Activated gamma-delta T cell treated with Interleukin-2 at 50 U/mL for 16 hours (primary cell): ENCODE measurements around the gene USP48.
"Not testable (repeated sequence)": the region's sequence is repeated elsewhere in the genome, so short reads cannot be mapped to it uniquely, and the experiment has no call there.

ENCODE experiments used
- DNase-seq: peaks from one replicate; pipeline ENCODE4 v3.0.0-alpha.2; 2020

Gene USP48, protein sequence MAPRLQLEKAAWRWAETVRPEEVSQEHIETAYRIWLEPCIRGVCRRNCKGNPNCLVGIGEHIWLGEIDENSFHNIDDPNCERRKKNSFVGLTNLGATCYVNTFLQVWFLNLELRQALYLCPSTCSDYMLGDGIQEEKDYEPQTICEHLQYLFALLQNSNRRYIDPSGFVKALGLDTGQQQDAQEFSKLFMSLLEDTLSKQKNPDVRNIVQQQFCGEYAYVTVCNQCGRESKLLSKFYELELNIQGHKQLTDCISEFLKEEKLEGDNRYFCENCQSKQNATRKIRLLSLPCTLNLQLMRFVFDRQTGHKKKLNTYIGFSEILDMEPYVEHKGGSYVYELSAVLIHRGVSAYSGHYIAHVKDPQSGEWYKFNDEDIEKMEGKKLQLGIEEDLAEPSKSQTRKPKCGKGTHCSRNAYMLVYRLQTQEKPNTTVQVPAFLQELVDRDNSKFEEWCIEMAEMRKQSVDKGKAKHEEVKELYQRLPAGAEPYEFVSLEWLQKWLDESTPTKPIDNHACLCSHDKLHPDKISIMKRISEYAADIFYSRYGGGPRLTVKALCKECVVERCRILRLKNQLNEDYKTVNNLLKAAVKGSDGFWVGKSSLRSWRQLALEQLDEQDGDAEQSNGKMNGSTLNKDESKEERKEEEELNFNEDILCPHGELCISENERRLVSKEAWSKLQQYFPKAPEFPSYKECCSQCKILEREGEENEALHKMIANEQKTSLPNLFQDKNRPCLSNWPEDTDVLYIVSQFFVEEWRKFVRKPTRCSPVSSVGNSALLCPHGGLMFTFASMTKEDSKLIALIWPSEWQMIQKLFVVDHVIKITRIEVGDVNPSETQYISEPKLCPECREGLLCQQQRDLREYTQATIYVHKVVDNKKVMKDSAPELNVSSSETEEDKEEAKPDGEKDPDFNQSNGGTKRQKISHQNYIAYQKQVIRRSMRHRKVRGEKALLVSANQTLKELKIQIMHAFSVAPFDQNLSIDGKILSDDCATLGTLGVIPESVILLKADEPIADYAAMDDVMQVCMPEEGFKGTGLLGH

DNA sequence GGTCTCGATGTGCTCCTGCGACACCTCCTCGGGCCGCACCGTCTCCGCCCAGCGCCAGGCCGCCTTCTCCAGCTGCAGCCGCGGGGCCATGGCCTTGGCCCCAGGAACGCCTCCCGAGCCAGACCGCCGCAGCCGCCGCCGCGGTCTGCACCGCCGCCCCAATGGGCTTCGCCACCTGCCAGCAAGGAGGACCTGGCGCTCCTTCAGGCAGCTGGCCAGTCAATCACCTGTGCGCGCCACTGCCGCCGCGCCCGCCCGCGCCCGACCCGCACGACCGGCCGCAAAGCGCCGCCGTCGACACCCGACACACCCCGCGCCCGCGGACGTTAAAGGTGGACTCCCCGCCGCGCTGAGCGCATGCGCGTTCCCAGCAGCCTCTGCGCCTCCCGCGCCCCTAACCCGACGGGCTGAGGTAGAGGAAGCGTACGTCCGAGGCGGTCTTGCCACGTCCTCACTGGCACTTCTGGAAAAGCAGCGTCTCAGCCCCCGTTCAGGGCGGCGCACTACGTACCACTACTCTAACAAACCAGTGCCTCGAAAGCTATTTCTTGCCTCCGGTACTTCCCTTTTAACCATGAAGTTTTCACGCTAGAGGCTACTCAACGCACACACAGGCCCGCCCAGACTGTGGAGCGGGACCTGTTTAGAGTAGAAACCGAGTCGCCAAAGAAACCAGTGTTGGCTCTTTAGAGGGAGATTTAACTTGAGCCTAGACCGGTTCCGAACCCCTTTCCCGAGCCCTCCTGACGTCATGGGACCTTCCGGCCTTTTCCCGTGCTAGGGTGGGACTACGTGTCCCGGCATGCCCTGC, at the start of gene USP48:
Gene USP48 (minus strand): TSS at position 282 of the 811 bp plus-strand sequence. CDS start 192 bp downstream, at position 90.
- DNase-seq = peak; percentile 95

DNA sequence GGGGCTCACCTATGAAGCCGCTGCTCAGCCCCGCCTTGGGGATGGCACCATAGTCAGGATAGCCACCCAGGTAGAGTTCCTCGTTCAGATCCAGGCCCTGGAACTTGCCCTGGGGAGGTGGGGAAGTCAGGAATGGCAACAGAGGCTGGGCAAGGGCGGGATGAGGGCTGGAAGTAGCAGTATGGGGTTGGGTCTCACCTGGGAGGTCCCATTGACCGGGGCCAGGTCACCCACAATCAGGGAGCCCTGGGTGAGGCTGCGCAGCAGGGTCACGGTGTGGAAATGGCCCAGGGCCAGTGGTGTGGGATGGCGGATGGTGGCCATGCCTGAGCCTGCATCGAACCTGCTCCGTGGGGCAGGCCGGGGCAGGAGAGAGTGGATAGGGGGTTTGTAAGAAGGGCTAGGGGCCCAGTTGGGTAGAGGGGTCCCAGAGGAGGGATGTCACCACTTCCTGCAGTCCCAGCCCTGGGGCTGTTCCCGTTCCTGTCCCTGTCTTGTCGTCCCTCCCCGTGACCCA, 48.6 kb upstream of the USP48 start:
- no peak for DNase-seq

DNA sequence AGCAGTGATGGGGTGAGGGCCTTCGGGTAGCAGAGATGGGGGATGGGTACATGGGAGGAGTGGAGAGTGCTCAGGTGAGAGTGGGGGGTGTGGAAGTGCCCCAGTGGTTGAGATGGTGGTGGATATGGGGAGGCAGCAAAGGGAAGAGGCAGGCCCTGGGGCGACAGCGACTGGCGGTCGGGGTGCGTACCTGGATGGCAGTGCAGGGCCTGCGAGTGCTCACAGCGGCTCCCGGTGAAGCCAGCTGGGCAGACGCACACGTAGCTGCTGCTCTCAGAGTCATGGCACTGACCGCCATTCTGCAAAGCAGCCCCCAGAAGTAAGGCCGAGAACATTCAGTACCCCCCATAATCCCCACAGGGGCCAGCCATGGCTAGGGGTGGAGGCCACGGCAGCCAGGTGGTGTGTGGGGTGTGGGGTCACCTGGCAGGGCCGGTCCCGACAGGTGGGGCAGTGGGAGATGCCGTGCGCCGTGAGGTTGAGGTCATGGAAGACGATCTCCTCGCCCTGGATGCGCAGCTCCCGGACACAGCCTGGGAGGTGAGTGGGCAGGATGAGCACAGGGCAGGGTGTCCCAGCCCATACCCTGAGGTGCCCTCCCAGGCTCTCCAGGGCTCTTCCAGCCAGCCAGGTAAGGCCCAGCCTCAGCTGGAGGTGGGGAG, 48.0 kb upstream of the USP48 start:
- no peak for DNase-seq

DNA sequence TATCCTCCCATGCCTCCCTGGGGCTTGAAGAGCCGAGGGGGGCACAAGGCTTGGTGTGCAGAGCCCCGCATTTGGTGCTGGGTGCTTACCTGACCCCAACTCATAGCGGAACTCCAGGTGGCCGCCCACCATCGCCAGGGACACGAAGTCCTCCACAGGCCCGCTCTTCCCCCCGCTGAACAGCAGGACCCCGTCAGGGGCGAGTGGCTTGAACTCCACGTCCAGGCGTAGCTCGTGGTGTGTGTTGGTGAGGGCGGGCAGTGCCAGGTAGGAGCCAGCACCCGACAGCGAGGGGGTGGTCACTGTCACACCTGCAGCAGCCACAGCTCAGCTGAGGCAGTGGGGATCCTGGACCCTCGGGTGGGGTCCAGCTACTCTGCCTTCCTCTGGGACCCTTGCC, 46.3 kb upstream of the USP48 start:
- DNase-seq = no peak

DNA sequence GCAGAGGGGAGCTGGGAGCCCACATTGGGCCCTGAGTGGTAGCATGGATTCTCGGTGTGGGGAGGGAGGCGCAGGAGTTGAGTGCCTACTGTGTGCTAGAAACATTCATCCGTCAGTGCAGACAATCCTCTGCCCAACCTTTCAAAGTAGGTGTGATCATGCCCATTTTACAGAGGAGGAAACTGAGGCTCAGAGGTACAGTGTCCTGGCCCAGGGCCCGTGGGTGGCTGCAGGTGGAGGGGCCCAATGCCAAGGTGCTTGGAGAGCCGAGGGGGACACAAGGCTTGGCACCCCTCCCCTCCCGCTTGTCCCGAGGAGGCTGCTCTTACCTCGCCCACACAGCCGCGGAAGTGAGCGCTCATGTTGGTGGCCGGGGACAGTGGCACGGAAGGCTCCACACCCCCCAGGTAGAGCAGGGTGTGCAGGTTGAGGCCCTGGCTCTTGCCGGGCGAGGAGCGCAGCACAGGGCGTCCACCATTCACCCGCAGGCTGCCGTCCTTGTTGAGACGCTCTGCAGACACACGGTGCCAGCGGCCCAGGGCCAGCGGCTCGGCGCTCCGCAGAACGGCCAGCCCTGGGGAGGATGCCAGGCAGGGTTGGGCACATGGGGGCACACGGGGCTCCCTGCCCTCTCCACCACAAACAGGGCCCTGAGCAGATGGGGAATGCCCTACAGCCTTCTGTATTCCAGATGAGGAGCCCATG, 45.7 kb upstream of the USP48 start:
- no peak for DNase-seq

DNA sequence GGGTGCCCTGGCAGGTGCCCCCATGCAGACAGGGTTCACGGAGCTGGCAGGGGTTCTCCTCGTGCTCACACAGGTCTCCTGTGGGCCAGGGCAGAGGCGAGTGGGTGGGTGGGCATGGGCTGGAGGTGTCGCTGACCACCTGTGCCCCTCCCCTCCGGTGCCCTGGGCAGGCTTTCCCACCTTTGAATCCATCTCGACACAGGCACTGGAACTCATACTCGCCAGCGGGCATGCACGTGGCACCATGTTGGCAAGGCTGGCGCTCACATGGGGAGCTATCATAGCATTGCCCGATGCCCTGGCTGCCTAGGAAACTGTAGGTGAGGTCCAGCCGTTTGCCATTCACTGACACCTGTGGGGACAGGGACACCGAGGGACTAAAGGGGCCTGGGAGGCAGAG, 45.1 kb upstream of the USP48 start:
- no peak for DNase-seq

DNA sequence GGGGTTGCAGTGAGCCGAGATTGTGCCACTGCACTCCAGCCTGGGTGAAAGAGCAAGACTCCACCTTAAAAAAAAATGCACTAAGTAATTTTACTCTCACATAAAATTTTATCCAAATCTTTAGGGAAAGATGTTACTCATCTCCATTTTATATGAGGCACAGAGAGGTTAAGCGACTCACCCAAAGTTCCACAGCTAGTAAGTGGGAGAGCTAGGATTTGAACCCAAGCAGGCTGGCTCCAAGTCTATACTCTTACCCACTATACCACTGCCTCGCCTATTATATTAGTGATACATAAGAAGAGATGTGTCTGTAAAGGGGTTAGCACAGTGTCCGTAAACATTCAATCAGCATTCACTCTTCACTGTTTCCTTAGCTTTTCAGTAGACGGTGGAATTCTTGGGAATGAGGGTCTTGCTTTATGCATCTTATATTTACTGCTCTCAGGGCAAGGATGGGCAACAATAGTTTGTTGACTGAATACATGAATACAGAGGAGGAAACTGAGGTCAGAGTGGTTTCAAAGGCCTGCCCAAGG, 44.3 kb upstream of the USP48 start:
- DNase-seq = no peak

DNA sequence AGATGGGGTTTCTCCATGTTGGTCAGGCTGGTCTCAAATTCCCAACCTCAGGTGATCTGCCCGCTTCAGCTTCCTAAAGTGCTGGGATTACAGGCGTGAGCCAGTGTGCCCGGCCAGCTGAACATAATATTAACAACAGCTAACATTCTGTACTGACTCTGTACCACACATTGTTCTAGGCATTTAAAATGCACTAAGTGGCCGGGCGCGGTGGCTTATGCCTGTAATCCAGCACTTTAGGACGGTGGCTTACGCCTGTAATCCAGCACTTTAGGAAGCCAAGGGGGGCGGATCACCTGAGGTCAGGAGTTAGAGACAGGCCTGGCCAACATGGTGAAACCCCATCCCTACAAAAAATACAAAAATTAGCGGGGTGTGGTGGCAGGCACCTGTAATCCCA, 43.7 kb upstream of the USP48 start:
- DNase-seq = not testable (repeated sequence)

DNA sequence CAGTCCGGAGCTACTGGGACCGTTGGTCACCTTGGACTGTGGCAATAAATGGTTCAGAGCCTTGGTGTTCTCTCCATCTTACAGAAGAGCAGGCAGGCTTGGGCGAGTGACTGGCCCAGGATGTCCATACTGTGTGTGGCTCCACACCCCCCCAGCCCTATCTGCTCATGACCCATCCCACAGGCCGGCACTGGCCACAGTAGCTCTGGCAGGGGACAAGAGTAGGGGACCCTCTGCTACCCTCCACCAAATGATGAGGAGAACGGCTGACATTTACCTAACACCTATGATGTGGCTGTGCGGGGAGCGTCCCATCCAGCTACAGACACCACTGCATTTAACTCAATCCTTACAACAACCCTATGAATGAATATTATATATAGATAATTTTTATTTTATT, 42.4 kb upstream of the USP48 start:
- no peak for DNase-seq

DNA sequence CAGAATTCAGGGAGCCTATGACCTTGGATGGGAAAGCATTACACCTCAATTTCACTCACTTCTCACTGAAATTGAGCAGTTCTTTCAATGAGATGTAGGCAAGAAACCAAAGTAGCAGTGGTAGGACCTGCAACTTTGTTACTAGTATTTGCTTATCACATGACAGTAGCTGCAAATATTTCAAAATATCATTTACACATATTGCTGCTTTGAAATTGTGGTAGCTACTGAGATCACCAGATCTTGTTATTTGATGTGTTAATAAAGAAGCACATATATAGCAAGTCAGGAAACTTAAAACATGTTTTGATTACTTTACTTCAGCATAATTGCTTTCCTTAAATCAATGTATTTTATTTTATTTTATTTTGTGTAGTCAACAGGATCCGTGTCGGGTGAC, 42.0 kb upstream of the USP48 start:
- no peak for DNase-seq

DNA sequence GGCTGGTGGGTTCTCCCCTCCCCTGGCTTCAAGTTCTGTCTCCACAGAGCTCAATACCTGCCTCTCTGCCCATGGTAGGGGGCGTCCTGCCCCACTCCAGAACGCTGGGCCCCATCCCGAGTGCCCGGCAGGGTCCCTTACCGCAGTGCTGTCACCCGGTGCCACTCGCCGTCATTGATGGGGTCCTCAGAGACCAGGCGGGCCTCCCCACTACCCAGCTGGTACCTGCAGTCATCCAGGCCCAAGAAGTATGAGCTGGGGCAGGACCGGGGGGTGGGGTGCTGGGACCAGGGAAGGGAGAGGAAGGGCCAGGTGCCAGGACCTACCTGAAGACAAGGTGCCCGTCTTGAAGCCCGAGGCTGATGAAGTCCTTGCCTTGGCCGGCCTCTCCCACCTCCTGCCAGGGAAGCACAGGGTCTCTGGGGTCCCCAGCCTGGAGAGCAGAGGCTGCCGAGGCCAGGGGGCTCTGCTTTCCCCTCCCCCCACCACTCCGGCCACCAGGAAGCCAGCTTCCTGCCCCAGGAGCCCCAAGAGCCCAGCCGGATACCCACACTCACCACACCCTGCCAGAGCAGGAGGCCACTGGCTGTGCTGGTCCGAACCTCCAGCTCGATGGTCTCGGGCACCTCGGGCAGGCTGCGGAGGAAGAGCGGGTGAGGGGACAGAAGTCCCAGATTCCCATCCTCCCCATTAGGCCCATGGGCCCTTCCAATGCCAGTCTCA, 41.2 kb upstream of the USP48 start:
- no peak for DNase-seq

DNA sequence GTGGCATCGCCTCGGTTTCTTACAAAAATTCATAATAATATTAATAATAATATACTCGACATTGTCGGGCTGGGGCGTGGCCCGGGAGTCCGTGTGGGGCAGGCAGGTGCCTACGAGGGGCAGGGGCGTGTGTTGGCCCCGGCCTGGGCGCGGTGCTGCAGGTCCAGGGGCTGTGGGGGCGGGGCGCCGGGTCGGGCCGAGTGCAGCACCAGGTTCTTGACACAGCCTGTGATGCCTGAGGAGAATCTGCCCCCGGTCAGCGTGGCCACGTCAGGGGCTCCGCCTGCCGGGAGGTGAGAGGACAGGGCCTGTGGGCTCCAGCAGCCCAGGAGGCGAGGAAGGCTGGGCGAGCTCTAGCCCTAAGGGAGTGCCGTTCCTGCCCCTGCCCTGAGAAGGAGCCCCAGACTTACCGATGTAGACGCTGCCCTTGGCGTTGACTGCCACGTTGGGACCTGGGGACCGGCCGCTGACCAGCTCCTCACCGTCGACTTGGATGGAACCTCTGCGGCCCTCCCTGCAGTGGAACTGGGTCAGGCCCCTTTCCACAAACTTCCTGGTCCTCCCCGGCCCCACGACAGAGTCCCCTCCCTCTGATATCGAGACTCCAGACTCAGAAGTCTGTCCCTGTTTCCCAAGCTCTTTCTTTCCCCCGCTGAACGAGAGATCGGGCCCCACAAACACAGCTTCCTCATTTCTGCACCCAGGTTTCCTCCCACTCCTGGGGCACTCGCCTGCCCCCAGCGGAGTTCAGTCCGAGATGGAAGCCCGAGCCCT, 40.4 kb upstream of the USP48 start:
- no peak for DNase-seq

DNA sequence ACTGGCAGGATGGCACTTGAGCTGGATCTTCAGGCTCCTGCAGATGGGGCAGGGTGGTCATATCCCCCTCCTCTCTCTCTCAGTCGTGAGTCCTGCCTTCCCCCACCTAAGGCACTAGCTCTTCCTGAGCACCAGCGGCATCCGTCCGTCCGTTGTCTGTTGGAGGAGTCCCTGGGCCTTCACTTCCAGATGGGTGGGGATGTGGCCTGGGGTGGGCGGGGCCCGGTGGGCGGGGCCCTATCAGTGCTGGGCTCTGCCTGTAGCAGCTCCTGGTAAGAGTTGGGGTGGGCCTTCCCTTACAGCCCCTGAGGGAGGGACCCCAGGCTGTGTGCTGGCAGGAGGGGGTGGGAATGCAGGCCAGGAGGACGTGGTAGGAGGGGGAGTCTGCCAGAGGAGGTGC, 39.4 kb upstream of the USP48 start:
- DNase-seq = no peak

DNA sequence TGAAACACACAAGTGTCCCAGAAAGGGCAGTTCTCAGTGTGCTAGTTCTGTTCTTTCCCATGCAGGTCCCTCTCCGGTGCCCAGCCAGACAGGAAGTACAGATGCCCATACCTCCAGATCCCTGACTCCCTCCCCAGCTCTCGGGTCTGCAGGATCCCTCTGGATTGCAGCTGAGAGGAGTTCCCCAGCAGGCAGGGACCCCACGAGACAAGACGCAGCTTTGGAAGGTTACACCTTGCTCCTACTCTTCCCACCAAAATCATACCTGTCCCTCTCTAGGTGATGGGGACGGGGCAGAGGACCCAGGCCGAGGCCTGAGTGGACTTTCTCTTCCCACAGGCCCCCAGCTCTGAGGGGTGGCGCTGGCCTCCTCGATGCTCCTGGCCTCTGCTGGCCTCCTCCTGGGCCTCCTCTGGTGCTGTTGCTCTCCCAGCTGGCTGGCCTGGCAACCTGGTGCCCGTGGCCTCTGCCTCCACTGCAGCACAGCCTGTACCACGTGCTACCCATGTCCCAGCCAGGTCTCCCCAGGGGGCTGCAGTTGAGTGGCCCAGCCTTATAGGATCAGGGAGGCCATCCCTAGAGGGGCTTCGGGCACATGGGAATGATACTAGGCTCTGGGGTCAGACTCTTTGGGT, 38.6 kb upstream of the USP48 start:
- DNase-seq = no peak

DNA sequence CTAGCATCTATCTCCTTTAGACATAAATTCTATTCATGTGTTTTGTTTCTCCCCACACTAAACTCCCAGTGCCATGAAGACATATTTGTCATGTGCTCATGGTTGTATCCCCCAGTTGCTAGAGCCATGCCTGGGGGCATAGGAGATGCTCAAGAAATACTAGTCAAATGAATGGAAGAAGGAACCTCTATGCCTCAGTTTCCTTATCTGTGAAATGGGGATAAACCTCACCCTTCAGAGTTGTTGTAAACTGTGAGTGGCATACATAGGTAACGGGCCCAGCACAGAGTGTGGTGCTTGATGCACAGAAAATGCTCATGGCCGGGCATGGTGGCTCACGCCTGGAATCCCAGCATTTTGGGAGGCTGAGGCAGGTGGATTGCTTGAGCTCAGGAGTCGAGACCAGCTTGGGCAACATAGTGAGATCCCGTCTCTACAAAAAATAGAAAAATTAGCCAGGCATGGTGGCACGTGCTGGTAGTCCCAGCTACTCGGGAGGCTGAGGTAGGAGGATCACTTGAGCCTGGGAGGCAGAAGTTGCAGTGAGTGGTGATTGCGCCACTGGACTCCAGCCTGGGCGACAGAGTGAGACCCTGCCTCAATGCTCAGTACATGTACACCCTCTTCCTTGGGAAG, 37.8 kb upstream of the USP48 start:
- no peak for DNase-seq

DNA sequence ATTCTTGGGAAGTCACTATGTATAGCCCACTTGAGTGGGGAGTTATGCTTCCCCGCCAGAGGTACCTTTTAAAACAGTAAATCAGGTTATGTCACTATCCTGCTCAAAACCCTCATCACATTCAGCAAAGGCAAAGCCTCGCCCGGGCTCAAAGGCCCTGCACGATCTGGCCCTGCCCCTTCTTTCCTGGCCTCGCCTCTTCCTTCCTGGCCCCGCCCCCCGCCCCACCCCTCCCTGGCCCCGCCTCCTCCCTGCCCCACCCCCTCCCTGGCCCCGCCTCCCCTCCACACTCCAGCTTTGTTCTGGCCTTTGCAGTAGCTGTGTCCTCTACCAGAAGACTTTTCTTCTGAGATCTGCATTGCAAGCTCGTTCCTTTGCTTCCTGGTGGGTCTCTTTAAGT, 35.7 kb upstream of the USP48 start:
- DNase-seq = no peak

DNA sequence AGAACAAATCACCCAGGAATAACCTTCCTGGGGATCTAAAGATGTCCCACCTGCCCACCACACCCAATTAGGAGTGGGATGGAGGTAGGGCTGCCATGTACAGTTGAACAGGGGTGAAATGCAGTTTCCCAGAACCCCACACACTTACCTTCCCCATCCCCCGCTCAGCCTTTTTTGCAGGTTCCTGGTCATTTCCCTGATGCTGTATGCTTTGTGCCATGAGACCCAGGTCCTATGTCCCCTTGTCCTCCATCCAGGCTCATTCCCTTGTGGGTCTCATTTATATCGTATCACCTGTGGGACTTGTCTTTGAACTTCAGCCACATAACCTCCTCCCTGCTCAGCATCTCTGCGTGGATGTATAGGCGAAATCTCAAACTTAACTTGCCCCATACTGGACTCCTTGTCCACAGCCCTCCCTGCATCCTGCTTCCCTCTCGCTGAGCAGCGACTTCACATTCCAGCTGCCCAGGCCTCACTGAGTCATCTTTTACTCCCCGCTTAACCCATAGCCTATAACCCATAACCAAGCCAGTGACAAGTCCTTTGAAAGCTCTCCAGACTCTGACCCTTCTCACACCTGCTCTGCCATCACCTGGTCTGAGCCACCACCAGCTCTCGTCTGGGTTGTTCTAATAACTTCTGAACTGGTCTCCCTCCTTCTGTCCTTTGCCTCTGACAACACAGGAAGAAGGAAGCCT, 33.8 kb upstream of the USP48 start:
- no peak for DNase-seq
